ENCODE measurements around the gene CLEC3B. TPM values are rescaled to one million over a fixed set of nuclear protein-coding genes. Genes with fewer than 3 reads are reported as not detected.

The CLEC3B gene
- total RNA-seq, 1 donor from 2014 or later: not detected

DNA sequence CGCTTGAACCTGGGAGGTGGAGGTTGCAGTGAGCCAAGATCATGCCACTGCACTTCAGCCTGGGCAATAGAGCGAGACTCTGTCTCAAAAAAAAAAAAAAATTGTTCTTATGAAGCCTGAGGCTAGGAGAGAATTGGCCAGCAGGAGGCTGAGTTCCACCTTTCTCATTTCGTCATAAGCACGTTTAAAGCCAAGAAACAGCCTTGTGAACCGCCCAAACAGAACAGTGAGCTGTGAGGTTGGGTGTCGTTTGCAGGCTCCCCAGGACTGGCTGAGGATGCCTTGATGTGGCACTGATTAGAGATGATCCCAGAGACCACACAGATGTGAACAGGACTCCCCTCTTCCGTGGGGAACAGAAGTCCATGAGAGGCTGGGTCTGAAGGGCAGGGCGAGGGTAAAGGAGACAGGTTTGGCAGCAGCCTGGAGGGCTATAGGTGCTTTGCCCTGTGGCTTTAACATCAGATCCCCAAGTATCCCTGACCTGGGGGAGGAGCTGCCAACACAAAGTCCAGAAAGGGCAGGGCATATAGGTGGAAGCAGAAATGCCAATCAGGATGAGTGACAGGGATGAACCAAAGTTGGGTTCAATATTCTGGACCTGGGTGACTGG, 52.9 kb downstream of the CLEC3B start:
- H3K27me3 Mint-ChIP-seq (ENCODE audit: unreplicated experiment): no peaks in the 10 kb centered on the region
- H3K9me3 Mint-ChIP-seq (ENCODE audit: unreplicated experiment): no peaks in the 10 kb centered on the region
- H3K36me3 Mint-ChIP-seq (ENCODE audit: unreplicated experiment): peaks cover 9% of the 10 kb centered on the region
- H3K4me3 Mint-ChIP-seq (ENCODE audit: unreplicated experiment): no peak overlapping the region
- TF ChIP-seq, protein P1, sequence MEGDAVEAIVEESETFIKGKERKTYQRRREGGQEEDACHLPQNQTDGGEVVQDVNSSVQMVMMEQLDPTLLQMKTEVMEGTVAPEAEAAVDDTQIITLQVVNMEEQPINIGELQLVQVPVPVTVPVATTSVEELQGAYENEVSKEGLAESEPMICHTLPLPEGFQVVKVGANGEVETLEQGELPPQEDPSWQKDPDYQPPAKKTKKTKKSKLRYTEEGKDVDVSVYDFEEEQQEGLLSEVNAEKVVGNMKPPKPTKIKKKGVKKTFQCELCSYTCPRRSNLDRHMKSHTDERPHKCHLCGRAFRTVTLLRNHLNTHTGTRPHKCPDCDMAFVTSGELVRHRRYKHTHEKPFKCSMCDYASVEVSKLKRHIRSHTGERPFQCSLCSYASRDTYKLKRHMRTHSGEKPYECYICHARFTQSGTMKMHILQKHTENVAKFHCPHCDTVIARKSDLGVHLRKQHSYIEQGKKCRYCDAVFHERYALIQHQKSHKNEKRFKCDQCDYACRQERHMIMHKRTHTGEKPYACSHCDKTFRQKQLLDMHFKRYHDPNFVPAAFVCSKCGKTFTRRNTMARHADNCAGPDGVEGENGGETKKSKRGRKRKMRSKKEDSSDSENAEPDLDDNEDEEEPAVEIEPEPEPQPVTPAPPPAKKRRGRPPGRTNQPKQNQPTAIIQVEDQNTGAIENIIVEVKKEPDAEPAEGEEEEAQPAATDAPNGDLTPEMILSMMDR (IDR thresholded peaks at IDR 0.05; ENCODE audit: partially characterized antibody, unreplicated experiment): no peak
- no peak for DNase-seq
- H3K4me1 Mint-ChIP-seq (ENCODE audit: low read depth, unreplicated experiment): no peaks in the 10 kb centered on the region
- no peak overlapping the region for H3K27ac Mint-ChIP-seq (ENCODE audit: unreplicated experiment)

DNA sequence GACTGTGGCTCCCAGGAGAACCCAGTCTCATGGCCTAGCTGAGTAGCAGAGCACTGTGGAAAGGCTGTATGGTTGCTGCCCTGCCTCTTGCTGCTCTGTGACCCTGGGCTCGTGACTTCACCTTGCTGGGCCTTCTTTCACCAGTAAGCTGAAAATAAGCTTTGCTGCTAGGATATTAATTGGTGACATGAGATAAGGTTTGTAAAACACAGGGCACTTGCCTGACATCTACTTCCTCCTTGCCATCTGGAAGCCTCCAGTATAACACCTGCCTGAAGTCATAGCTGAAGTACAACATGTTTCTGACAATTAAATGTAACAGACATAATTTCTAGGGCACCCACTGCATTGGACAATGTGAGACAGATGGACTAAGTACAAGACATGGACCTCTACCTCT, 53.6 kb downstream of the CLEC3B start:
- DNase-seq: no peak
- no peaks in the 10 kb centered on the region for H3K27me3 Mint-ChIP-seq (ENCODE audit: unreplicated experiment)
- no peaks in the 10 kb centered on the region for H3K4me1 Mint-ChIP-seq (ENCODE audit: low read depth, unreplicated experiment)
- H3K27ac Mint-ChIP-seq (ENCODE audit: unreplicated experiment): no peak overlapping the region
- TF ChIP-seq, protein P1 (IDR thresholded peaks at IDR 0.05; ENCODE audit: partially characterized antibody, unreplicated experiment): no peak
- H3K4me3 Mint-ChIP-seq (ENCODE audit: unreplicated experiment): no peak overlapping the region
- no peaks in the 10 kb centered on the region for H3K9me3 Mint-ChIP-seq (ENCODE audit: unreplicated experiment)
- H3K36me3 Mint-ChIP-seq (ENCODE audit: unreplicated experiment): peaks cover 5% of the 10 kb centered on the region

DNA sequence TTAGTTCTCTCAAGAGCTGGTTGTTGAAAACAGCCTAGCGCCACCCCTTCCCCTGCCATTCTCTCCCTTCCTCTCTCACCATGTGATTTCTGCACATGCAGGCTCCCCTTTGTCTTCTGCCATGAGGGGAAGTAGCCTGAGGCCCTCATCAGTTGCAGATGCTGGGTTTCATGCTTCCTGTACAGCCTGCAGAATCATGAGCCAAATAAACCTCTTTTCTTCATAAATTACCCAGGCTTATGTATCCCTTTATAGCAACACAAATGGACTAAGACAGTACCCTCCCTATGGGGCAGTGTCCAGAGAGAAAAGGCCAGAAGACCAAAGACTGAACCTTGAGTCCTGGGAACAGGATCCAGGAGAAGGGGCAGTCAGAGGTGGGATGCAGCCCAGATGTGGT, 54.7 kb downstream of the CLEC3B start:
- no peaks in the 10 kb centered on the region for H3K9me3 Mint-ChIP-seq (ENCODE audit: unreplicated experiment)
- H3K27me3 Mint-ChIP-seq (ENCODE audit: unreplicated experiment): no peaks in the 10 kb centered on the region
- peaks cover 5% of the 10 kb centered on the region for H3K36me3 Mint-ChIP-seq (ENCODE audit: unreplicated experiment)
- H3K4me3 Mint-ChIP-seq (ENCODE audit: unreplicated experiment): no peak overlapping the region
- TF ChIP-seq, protein P1 (IDR thresholded peaks at IDR 0.05; ENCODE audit: partially characterized antibody, unreplicated experiment): no peak
- H3K4me1 Mint-ChIP-seq (ENCODE audit: low read depth, unreplicated experiment): no peaks in the 10 kb centered on the region
- DNase-seq: no peak
- H3K27ac Mint-ChIP-seq (ENCODE audit: unreplicated experiment): no peak overlapping the region

DNA sequence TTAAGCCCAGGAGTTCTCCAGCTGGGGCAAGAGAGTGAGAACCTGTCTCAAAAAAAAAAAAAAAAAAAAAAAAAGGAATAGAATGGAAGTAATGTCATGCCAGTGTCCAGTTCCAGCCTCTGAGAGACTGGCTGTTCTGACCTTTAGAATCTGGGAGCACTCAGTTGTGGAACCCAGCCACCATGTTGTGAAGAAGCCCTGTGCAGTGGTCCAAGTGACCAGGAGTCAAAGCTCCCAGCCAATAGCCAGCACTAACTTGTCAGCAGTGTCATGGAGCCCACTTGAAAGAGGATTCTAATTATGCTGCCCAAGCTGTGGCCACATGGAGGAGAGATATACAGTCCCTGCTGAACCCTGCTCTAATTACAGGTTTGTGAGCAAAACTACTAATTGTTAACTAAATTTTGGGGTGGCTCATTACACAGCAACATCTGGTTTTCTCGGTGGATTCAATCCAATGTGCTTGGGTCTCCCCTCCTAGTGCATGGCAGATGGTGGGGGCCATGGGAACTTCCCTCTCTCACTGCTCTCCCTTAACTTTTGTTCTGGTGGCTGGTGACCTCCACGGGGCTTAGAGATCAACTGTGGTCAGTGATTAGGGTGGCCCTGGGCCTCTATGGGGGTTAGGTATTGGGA, 55.5 kb downstream of the CLEC3B start:
- H3K4me3 Mint-ChIP-seq (ENCODE audit: unreplicated experiment): no peak overlapping the region
- TF ChIP-seq, protein P1 (IDR thresholded peaks at IDR 0.05; ENCODE audit: partially characterized antibody, unreplicated experiment): no peak
- no peaks in the 10 kb centered on the region for H3K27me3 Mint-ChIP-seq (ENCODE audit: unreplicated experiment)
- no peaks in the 10 kb centered on the region for H3K4me1 Mint-ChIP-seq (ENCODE audit: low read depth, unreplicated experiment)
- no peaks in the 10 kb centered on the region for H3K9me3 Mint-ChIP-seq (ENCODE audit: unreplicated experiment)
- DNase-seq: no peak
- no peak overlapping the region for H3K27ac Mint-ChIP-seq (ENCODE audit: unreplicated experiment)
- H3K36me3 Mint-ChIP-seq (ENCODE audit: unreplicated experiment): peaks cover 5% of the 10 kb centered on the region

DNA sequence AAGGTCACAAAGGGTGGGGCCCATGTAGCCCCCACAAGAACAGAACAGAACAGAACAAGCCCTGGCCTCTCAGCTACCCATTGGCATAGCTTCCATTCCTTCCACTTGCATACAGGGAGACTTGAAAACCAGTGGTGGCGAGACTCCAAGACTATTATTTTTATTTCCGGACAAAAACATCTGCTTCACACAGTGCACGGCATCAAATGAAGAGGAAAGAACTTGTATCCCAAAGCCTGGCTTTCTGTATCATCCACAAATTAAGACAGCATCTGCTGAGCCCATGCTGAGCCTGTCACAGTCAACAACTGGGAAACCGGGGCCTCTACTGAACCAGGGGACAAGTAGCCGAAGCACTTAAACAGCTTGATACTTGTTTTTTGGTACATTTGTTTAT, 56.0 kb downstream of the CLEC3B start:
- TF ChIP-seq, protein P1 (IDR thresholded peaks at IDR 0.05; ENCODE audit: partially characterized antibody, unreplicated experiment): no peak
- H3K27me3 Mint-ChIP-seq (ENCODE audit: unreplicated experiment): no peaks in the 10 kb centered on the region
- no peaks in the 10 kb centered on the region for H3K4me1 Mint-ChIP-seq (ENCODE audit: low read depth, unreplicated experiment)
- H3K27ac Mint-ChIP-seq (ENCODE audit: unreplicated experiment): no peak overlapping the region
- no peak overlapping the region for H3K4me3 Mint-ChIP-seq (ENCODE audit: unreplicated experiment)
- H3K36me3 Mint-ChIP-seq (ENCODE audit: unreplicated experiment): peaks cover 5% of the 10 kb centered on the region
- DNase-seq: no peak
- no peaks in the 10 kb centered on the region for H3K9me3 Mint-ChIP-seq (ENCODE audit: unreplicated experiment)

All from glutamatergic neuron (in vitro differentiated cells).